ENCODE data around the gene LRP1. TPM values are rescaled to one million over a fixed set of nuclear protein-coding genes. Genes with fewer than 3 reads are reported as not detected.

LRP1 gene
- total RNA-seq, 1 donor from 2014 or later, result 0.93 TPM

- Mint-ChIP-seq H3K9me3 (no peaks in the 10 kb centered on the region), H3K4me1 (no peaks in the 10 kb centered on the region), H3K36me3 (ENCODE audit: low read depth) (no peaks in the 10 kb centered on the region), H3K27me3 (no peaks in the 10 kb centered on the region), H3K27ac (no peak overlapping the region), H3K4me3 (no peak overlapping the region)
- DNase-seq, result no peak
- intact Hi-C loops (cut with micrococcal nuclease), result no loop called here
Observed at GRCh38 chr12:57204454-57204853, 76.2 kb downstream of the LRP1 start.

GRCh38 chr12:57205186-57205585 lies 76.9 kb downstream of the LRP1 start:
- no peak overlapping the region for H3K4me3 Mint-ChIP-seq
- no peaks in the 10 kb centered on the region for H3K27me3 Mint-ChIP-seq
- no peaks in the 10 kb centered on the region for H3K9me3 Mint-ChIP-seq
- no peaks in the 10 kb centered on the region for H3K4me1 Mint-ChIP-seq
- intact Hi-C loops (cut with micrococcal nuclease), result no loop called here
- H3K36me3 Mint-ChIP-seq (ENCODE audit: low read depth), result no peaks in the 10 kb centered on the region
- no peak overlapping the region for H3K27ac Mint-ChIP-seq
- no peak for DNase-seq

- no peaks in the 10 kb centered on the region for H3K27me3 Mint-ChIP-seq
- no peaks in the 10 kb centered on the region for H3K9me3 Mint-ChIP-seq
- H3K27ac Mint-ChIP-seq, result no peak overlapping the region
- no peak for DNase-seq
- no peaks in the 10 kb centered on the region for H3K4me1 Mint-ChIP-seq
- H3K36me3 Mint-ChIP-seq (ENCODE audit: low read depth), result no peaks in the 10 kb centered on the region
- intact Hi-C loops (cut with micrococcal nuclease), result no loop called here
- no peak overlapping the region for H3K4me3 Mint-ChIP-seq
Observed at GRCh38 chr12:57205931-57206330, 77.6 kb downstream of the LRP1 start.

GRCh38 chr12:57207731-57208630 lies 79.7 kb downstream of the LRP1 start:
- no peak overlapping the region for H3K27ac Mint-ChIP-seq
- intact Hi-C loops (cut with micrococcal nuclease), result no loop called here
- no peaks in the 10 kb centered on the region for H3K36me3 Mint-ChIP-seq (ENCODE audit: low read depth)
- DNase-seq, result no peak
- no peaks in the 10 kb centered on the region for H3K4me1 Mint-ChIP-seq
- no peaks in the 10 kb centered on the region for H3K9me3 Mint-ChIP-seq
- H3K27me3 Mint-ChIP-seq, result no peaks in the 10 kb centered on the region
- H3K4me3 Mint-ChIP-seq, result no peak overlapping the region

GRCh38 chr12:57208631-57209282 lies 80.5 kb downstream of the LRP1 start:
- peaks cover 6% of the 10 kb centered on the region for H3K4me1 Mint-ChIP-seq
- H3K9me3 Mint-ChIP-seq, result no peaks in the 10 kb centered on the region
- H3K27ac Mint-ChIP-seq, result no peak overlapping the region
- DNase-seq, result no peak
- intact Hi-C loops (cut with micrococcal nuclease), result no loop called here
- peaks cover 6% of the 10 kb centered on the region for H3K27me3 Mint-ChIP-seq
- H3K36me3 Mint-ChIP-seq (ENCODE audit: low read depth), result no peaks in the 10 kb centered on the region
- no peak overlapping the region for H3K4me3 Mint-ChIP-seq

GRCh38 chr12:57209916-57210315 lies 81.6 kb downstream of the LRP1 start:
- DNase-seq, result no peak
- H3K9me3 Mint-ChIP-seq, result no peaks in the 10 kb centered on the region
- no peak overlapping the region for H3K27ac Mint-ChIP-seq
- no peak overlapping the region for H3K4me3 Mint-ChIP-seq
- peaks cover 17% of the 10 kb centered on the region for H3K27me3 Mint-ChIP-seq
- peaks cover 10% of the 10 kb centered on the region for H3K4me1 Mint-ChIP-seq
- intact Hi-C loops (cut with micrococcal nuclease), result no loop called here
- no peaks in the 10 kb centered on the region for H3K36me3 Mint-ChIP-seq (ENCODE audit: low read depth)

GRCh38 chr12:57210461-57210860 lies 82.2 kb downstream of the LRP1 start:
- H3K9me3 Mint-ChIP-seq, result no peaks in the 10 kb centered on the region
- H3K4me3 Mint-ChIP-seq, result no peak overlapping the region
- H3K36me3 Mint-ChIP-seq (ENCODE audit: low read depth), result no peaks in the 10 kb centered on the region
- peaks cover 21% of the 10 kb centered on the region for H3K27me3 Mint-ChIP-seq
- peaks cover 14% of the 10 kb centered on the region for H3K4me1 Mint-ChIP-seq
- intact Hi-C loops (cut with micrococcal nuclease), result no loop called here
- no peak for DNase-seq
- no peak overlapping the region for H3K27ac Mint-ChIP-seq

GRCh38 chr12:57210926-57211692 lies 82.8 kb downstream of the LRP1 start:
- Mint-ChIP-seq H3K36me3 (ENCODE audit: low read depth) (no peaks in the 10 kb centered on the region), H3K27ac (no peak overlapping the region), H3K9me3 (no peaks in the 10 kb centered on the region), H3K4me1 (peaks cover 18% of the 10 kb centered on the region), H3K27me3 (peaks cover 27% of the 10 kb centered on the region), H3K4me3 (no peak overlapping the region)
- DNase-seq, result no peak
- intact Hi-C loops (cut with micrococcal nuclease), result no loop called here

- no peak overlapping the region for H3K4me3 Mint-ChIP-seq
- H3K27ac Mint-ChIP-seq, result no peak overlapping the region
- intact Hi-C loops (cut with micrococcal nuclease), result no loop called here
- H3K36me3 Mint-ChIP-seq (ENCODE audit: low read depth), result no peaks in the 10 kb centered on the region
- peaks cover 27% of the 10 kb centered on the region for H3K27me3 Mint-ChIP-seq
- H3K4me1 Mint-ChIP-seq, result peaks cover 18% of the 10 kb centered on the region
- DNase-seq, result no peak
- H3K9me3 Mint-ChIP-seq, result no peaks in the 10 kb centered on the region
Observed at GRCh38 chr12:57211791-57212700, 83.8 kb downstream of the LRP1 start.

- Mint-ChIP-seq H3K27ac (no peak overlapping the region), H3K9me3 (no peaks in the 10 kb centered on the region), H3K4me1 (peaks cover 22% of the 10 kb centered on the region), H3K36me3 (ENCODE audit: low read depth) (no peaks in the 10 kb centered on the region), H3K27me3 (peaks cover 32% of the 10 kb centered on the region), H3K4me3 (no peak overlapping the region)
- intact Hi-C loops (cut with micrococcal nuclease), result loop anchor here (1.0 kb wide), 1 partner anchor 27 kb away; no protein-coding TSS in a partner anchor
- no peak for DNase-seq
Observed at GRCh38 chr12:57212701-57213057, 84.4 kb downstream of the LRP1 start.

GRCh38 chr12:57213058-57213715 lies 84.9 kb downstream of the LRP1 start:
- intact Hi-C loops (cut with micrococcal nuclease), result loop anchor here (1.0 kb wide), 1 partner anchor 26 kb away; no protein-coding TSS in a partner anchor
- peak; percentile 95 for DNase-seq
- H3K27me3 Mint-ChIP-seq, result peaks cover 37% of the 10 kb centered on the region
- H3K9me3 Mint-ChIP-seq, result no peaks in the 10 kb centered on the region
- H3K36me3 Mint-ChIP-seq (ENCODE audit: low read depth), result no peaks in the 10 kb centered on the region
- H3K27ac Mint-ChIP-seq, result no peak overlapping the region
- peaks cover 22% of the 10 kb centered on the region for H3K4me1 Mint-ChIP-seq
- peak overlapping the region; percentile 36 for H3K4me3 Mint-ChIP-seq

GRCh38 chr12:57213763-57214397 lies 85.6 kb downstream of the LRP1 start:
- H3K9me3 Mint-ChIP-seq, result no peaks in the 10 kb centered on the region
- peaks cover 44% of the 10 kb centered on the region for H3K27me3 Mint-ChIP-seq
- DNase-seq, result no peak
- peak overlapping the region; percentile 38 for H3K4me3 Mint-ChIP-seq
- H3K4me1 Mint-ChIP-seq, result peaks cover 25% of the 10 kb centered on the region
- no peak overlapping the region for H3K27ac Mint-ChIP-seq
- H3K36me3 Mint-ChIP-seq (ENCODE audit: low read depth), result no peaks in the 10 kb centered on the region
- intact Hi-C loops (cut with micrococcal nuclease), result loop anchor here (1.0 kb wide), 2 partner anchors 25 to 29 kb away; no protein-coding TSS in a partner anchor
